HEK293T (cell line): ENCODE measurements around the gene TPGS2.

Experiments
- CTCF ChIA-PET: fragments of 350-600 bp; formaldehyde crosslinking; extraction: SDS; loops from one replicate; lab custom pipeline; 2021; ENCODE audit warnings: antibody characterized with exemption, inconsistent platforms; lab: Yijun Ruan, JAX
- POLR2A ChIA-PET: fragments of 350-600 bp; formaldehyde crosslinking; extraction: SDS; loops from one replicate; lab custom pipeline; 2020; ENCODE audit warnings: antibody characterized with exemption, inconsistent platforms; lab: Yijun Ruan, JAX
- DNase-seq: peaks from one replicate; pipeline ENCODE4 v3.0.0; 2012; ENCODE audit warnings: mixed read lengths; ENCODE audit errors: extremely low spot score
- ARNT ChIP-seq: fragments of 450-650 bp; IDR thresholded peaks from 2 replicates; pipeline ENCODE4 v1.6.1; 2017; ENCODE audit warnings: mild to moderate bottlenecking
- BHLHE40 ChIP-seq: fragments of 450-650 bp; IDR thresholded peaks from 2 replicates; pipeline ENCODE4 v1.6.1; 2016; ENCODE audit warnings: mild to moderate bottlenecking, moderate library complexity, borderline replicate concordance
- CTBP1 ChIP-seq: fragments of 450-650 bp; IDR thresholded peaks from 2 replicates; pipeline ENCODE4 v1.6.1; 2016; ENCODE audit warnings: borderline replicate concordance
- ELF4 ChIP-seq: fragments of 450-650 bp; IDR thresholded peaks from 2 replicates; pipeline ENCODE4 v1.6.1; 2017; ENCODE audit warnings: antibody characterized with exemption
- FOXA1 ChIP-seq: fragments of 450-650 bp; IDR thresholded peaks from 2 replicates; pipeline ENCODE4 v1.6.1; 2016; ENCODE audit warnings: mild to moderate bottlenecking
- FOXK2 ChIP-seq: fragments of 450-650 bp; IDR thresholded peaks from 2 replicates; pipeline ENCODE4 v1.6.1; 2016; ENCODE audit warnings: mild to moderate bottlenecking
- FOXM1 ChIP-seq: fragments of 450-650 bp; IDR thresholded peaks from 2 replicates; pipeline ENCODE4 v1.6.1; 2017; ENCODE audit warnings: mild to moderate bottlenecking, borderline replicate concordance
- HDGF ChIP-seq: fragments of 450-650 bp; IDR thresholded peaks from 2 replicates; pipeline ENCODE4 v1.6.1; 2017; ENCODE audit warnings: antibody characterized with exemption, borderline replicate concordance
- L3MBTL2 ChIP-seq: fragments of 450-650 bp; conservative IDR thresholded peaks from 2 replicates; pipeline ENCODE4 v1.6.1; 2016; ENCODE audit warnings: mild to moderate bottlenecking
- LEF1 ChIP-seq: fragments of 450-650 bp; IDR thresholded peaks from 2 replicates; pipeline ENCODE4 v1.6.1; 2017; ENCODE audit warnings: mild to moderate bottlenecking, borderline replicate concordance
- NFRKB ChIP-seq: fragments of 450-650 bp; IDR thresholded peaks from 2 replicates; pipeline ENCODE4 v1.6.1; 2016; ENCODE audit warnings: mild to moderate bottlenecking, moderate library complexity
- SP1 ChIP-seq: fragments of 450-650 bp; IDR thresholded peaks from 2 replicates; pipeline ENCODE4 v1.6.1; 2017
- SUZ12 ChIP-seq: fragments of 450-650 bp; IDR thresholded peaks from 2 replicates; pipeline ENCODE4 v1.6.1; 2016; ENCODE audit warnings: mild to moderate bottlenecking
- TARDBP ChIP-seq: fragments of 450-650 bp; IDR thresholded peaks from 2 replicates; pipeline ENCODE4 v1.6.1; 2016
- ZNF384 ChIP-seq: fragments of 450-650 bp; IDR thresholded peaks from 2 replicates; pipeline ENCODE4 v1.6.1; 2016
- TF ChIP-seq, protein P1 (sequence below): fragments of 450-650 bp; IDR thresholded peaks from 2 replicates; pipeline ENCODE4 v1.6.1; 2016

Gene TPGS2

DNA sequence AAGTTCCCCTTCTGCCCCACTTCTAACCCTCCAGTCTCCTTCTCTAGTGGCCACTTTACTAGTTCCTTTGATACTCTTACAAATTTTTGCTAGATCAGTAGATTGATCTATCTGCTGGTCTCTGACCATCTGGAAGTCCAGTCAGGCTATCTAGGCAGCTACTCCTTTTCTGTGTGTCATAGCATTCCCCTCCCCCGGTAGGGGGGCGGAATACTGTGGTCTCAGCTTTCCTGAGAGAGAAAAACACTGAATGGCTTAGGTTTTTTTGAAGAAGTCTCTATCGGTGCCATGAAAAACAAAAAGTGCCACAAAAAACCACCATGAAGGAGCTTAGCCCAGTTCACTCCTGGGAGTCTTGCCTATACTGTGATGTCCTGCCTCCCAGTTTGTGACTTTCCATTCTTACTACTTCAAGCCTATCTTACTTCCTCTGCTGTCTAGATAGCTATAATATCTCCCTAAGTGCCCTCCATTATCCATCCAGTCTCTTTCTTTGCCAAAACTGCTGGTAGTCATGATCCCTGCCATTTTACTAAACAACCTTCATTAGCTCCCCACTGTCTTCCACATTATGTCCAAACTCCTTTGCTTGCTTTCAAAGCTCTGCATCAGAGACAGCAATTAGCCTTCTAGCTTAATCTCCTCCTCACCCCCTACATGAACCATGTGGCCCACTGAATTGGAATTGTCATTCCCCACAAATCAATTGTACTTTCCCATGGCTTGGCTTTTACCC lies 29.9 kb downstream of the TPGS2 start:
- TF ChIP-seq SUZ12 = no peak
- TF ChIP-seq HDGF = no peak
- TF ChIP-seq ZNF384 = no peak
- no peak for TF ChIP-seq TARDBP
- no peak for TF ChIP-seq BHLHE40
- no peak for TF ChIP-seq FOXM1
- no peak for TF ChIP-seq LEF1
- no peak for TF ChIP-seq SP1
- TF ChIP-seq FOXA1 = no peak
- no peak for TF ChIP-seq ARNT
- TF ChIP-seq NFRKB = no peak
- no peak for TF ChIP-seq L3MBTL2
- no peak for TF ChIP-seq CTBP1
- no peak for TF ChIP-seq FOXK2
- no peak for TF ChIP-seq ELF4
- TF ChIP-seq, protein P1, sequence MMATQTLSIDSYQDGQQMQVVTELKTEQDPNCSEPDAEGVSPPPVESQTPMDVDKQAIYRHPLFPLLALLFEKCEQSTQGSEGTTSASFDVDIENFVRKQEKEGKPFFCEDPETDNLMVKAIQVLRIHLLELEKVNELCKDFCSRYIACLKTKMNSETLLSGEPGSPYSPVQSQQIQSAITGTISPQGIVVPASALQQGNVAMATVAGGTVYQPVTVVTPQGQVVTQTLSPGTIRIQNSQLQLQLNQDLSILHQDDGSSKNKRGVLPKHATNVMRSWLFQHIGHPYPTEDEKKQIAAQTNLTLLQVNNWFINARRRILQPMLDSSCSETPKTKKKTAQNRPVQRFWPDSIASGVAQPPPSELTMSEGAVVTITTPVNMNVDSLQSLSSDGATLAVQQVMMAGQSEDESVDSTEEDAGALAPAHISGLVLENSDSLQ = no peak
- DNase-seq = no peak
- ChIA-PET CTCF (no interaction called here), POLR2A (interaction anchor here (0.9 to 1.0 kb wide), 2 partner anchors 30 to 670 kb away, joined by 3 read pairs; partner anchors contain the start of genes KIAA1328, SLC39A6 and TPGS2)

- TF ChIP-seq SUZ12 = no peak
- no peak for TF ChIP-seq NFRKB
- no peak for TF ChIP-seq FOXA1
- no peak for TF ChIP-seq FOXK2
- no peak for TF ChIP-seq ELF4
- TF ChIP-seq SP1 = no peak
- TF ChIP-seq L3MBTL2 = no peak
- no peak for TF ChIP-seq LEF1
- TF ChIP-seq ZNF384 = no peak
- no peak for TF ChIP-seq ARNT
- TF ChIP-seq CTBP1 = no peak
- no peak for TF ChIP-seq TARDBP
- TF ChIP-seq HDGF = no peak
- TF ChIP-seq FOXM1 = no peak
- ChIA-PET POLR2A (no interaction called here), CTCF (interaction anchor here (0.7 kb wide), 1 partner anchor 1020 kb away, joined by 3 read pairs; no protein-coding TSS in a partner anchor)
- DNase-seq = no peak
These were observed 36.0 kb downstream of the TPGS2 start for GRCh38 chr18:36792634-36793283.

DNA sequence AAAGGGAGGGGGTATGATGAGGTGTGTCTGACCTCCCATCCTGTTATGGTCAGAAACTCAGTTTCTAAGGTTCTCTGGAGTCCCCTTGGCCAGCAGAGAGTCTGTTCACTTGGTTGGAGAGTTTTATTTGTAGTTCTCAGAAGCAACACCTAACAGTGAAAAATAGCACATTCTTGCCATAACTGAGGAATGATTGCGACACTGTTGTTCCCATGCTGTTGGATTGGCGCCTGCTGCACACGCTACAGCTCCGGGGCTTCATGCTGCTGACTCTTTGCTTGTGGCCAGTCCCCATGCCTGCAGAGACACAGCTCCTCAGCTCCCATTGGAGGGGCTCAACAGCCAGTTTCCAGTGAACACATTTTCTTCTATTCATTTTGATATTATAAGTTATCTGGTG lies 42.1 kb downstream of the TPGS2 start:
- DNase-seq = no peak
- TF ChIP-seq FOXK2 = no peak
- no peak for TF ChIP-seq BHLHE40
- TF ChIP-seq NFRKB = no peak
- no peak for TF ChIP-seq FOXA1
- no peak for TF ChIP-seq ZNF384
- TF ChIP-seq SP1 = no peak
- TF ChIP-seq TARDBP = no peak
- TF ChIP-seq, protein P1 = no peak
- TF ChIP-seq HDGF = no peak
- no peak for TF ChIP-seq FOXM1
- TF ChIP-seq ARNT = no peak
- TF ChIP-seq LEF1 = no peak
- no peak for TF ChIP-seq SUZ12
- TF ChIP-seq L3MBTL2 = no peak
- CTCF ChIA-PET = no interaction called here

DNA sequence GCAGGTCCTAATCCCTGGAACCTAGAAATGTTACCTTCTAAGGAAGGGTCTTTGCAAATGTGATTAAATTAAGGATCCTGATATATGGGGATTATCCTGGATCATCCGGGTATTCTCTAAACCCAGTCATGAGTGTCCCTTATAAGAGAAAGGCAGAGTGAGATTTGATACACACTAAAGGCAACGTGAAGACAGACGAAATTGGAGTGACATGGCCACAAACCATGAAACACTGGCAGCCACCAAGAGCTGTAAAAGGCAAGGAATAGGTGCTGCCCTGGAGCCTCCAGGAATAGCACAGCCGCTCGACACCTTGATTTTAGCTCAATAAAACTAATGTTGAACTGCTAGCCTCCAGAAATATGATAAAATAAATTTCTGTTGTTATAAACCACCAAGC lies 45.0 kb downstream of the TPGS2 start:
- CTCF ChIA-PET = no interaction called here
- POLR2A ChIA-PET = no interaction called here
- no peak for DNase-seq
- TF ChIP-seq ARNT (no peak), FOXM1 (no peak), ELF4 (no peak), SUZ12 (no peak), FOXK2 (no peak), L3MBTL2 (no peak), TARDBP (no peak), NFRKB (no peak), CTBP1 (no peak), SP1 (no peak), ZNF384 (no peak), LEF1 (no peak), BHLHE40 (no peak), HDGF (no peak)
- TF ChIP-seq, protein P1 = no peak

More for the DNA sequence above, 42.1 kb downstream of the TPGS2 start:
- POLR2A ChIA-PET = no interaction called here

DNA sequence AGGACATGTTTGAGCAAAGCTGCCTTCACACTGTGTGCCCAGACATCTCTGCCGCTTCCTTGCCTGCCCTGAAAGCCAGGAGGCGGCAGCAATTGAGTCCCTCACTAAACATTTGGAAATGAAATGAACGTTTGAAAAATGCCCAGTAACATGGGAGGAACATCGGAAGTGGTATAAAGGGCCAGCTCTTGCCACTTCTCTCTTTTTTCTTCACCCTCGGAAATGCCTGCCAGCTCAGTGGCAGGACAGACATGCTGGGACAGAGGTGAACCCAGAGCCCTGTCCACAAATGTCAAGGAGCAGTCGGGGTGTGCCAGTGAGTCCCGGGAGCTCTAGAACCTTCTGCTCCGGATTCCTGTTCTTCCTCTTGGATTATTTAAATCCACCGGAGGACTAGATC lies 46.1 kb downstream of the TPGS2 start:
- POLR2A ChIA-PET = no interaction called here
- TF ChIP-seq CTBP1 (no peak), ELF4 (no peak)
- no peak for DNase-seq
- CTCF ChIA-PET = interaction anchor here (0.7 kb wide), 1 partner anchor 436 kb away, joined by 3 read pairs; no protein-coding TSS in a partner anchor

DNA sequence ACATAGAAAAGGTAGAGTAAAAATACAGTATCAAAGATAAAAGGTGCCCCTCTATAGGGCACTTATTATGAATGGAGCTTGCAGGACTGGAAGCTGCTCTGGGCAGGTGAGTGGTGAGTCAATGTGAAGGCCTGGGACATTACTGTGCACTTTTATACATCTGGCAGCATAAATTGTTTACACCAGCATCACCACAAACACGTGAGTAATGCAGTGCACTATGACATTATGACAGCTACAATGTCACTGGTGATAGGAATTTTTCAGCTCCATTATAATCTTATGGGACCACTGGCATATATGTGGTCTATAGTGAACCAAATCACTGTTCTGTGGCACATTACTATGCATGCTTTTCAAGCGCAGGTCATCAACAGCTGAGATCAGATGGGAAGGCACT lies 48.1 kb downstream of the TPGS2 start:
- no peak for DNase-seq
- ChIA-PET POLR2A (no interaction called here), CTCF (no interaction called here)
- TF ChIP-seq FOXK2 (no peak), ZNF384 (no peak), ARNT (no peak)
